ENCODE measurements around the gene POR. TPM values are rescaled to one million over a fixed set of nuclear protein-coding genes. Genes with fewer than 3 reads are reported as not detected.

The POR gene
- total and polyA plus RNA-seq, 2 donors (not counting 1 experiment from before 2014, with no cell fraction given), result 68.4 to 78.4 TPM

DNA sequence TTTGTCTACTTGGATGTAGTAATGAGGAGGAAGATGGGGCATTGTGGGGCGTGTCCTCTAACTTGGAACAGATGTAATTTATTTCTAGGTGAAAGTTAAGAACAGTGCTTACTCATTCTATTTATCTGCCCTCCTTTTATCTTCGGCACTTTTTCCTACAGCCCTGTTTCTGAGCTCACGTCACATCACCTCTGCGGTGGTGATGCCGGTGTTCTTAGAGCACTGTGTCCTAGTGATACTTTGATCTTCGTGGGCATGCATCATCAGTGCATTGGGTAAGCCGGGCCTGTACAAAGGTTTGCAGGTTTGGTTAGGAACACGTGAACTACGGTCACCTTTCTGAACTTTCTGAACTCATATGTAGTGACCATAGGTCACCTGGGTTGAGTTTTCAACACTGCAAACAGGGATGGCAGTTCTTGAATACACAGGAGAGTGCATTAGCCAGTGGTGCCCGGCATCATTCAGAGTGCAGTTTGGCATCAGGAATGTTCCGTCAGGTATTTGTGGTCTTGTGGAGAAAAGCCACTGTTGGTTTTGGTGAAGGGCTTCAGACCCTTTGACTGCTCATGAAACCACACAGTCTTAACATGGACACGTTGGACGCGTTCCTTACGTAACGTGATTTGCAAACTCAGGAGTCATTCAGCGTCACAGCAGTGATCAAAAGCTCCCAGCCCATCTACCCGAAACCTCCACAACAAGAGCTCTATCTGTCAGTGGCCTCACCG is 5.6 kb downstream of the POR start:
- H3K9ac ChIP-seq (ENCODE audit: low read length), result no peak overlapping the region
- ATAC-seq (ENCODE audit: low read depth) (no peak), DNase-seq (no peak)
- H3K9me3 ChIP-seq (ENCODE audit: control extremely low read depth in 1 of 3, control insufficient read depth in 2 of 3, insufficient read depth in 1 of 3, low read length in 2 of 3), result no peaks in the 10 kb centered on the region
- intact Hi-C loops (cut with micrococcal nuclease), result no loop called here
- H3K27ac ChIP-seq (ENCODE audit: low read length in 2 of 2), result no peak overlapping the region
- no peak overlapping the region for H3K4me3 Mint-ChIP-seq
- peaks cover 85% of the 10 kb centered on the region for H3K79me2 ChIP-seq (ENCODE audit: control insufficient read depth, insufficient read depth, low read length)
- no peak overlapping the region for H3K4me3 ChIP-seq (ENCODE audit: control extremely low read depth in 1 of 5, extremely low read depth in 1 of 5, insufficient read depth in 1 of 5, low read depth in 2 of 5, low read length in 4 of 5)
- H4K20me1 ChIP-seq (ENCODE audit: control insufficient read depth, insufficient read depth, low read length, poor library complexity, severe bottlenecking), result peaks cover 24% of the 10 kb centered on the region
- no peaks in the 10 kb centered on the region for H3K36me3 ChIP-seq (replicated peaks in 1 of 2; ENCODE audit: control extremely low read depth in 1 of 2, control insufficient read depth in 1 of 2, extremely low read depth in 1 of 2, insufficient read depth in 2 of 2, low read length in 1 of 2)
- H3K27ac Mint-ChIP-seq, result no peak overlapping the region
- WGBS (ENCODE audit: insufficient coverage), result 94% methylated on average over 18 of the region's 19 CpGs
- TF ChIP-seq, protein P1, sequence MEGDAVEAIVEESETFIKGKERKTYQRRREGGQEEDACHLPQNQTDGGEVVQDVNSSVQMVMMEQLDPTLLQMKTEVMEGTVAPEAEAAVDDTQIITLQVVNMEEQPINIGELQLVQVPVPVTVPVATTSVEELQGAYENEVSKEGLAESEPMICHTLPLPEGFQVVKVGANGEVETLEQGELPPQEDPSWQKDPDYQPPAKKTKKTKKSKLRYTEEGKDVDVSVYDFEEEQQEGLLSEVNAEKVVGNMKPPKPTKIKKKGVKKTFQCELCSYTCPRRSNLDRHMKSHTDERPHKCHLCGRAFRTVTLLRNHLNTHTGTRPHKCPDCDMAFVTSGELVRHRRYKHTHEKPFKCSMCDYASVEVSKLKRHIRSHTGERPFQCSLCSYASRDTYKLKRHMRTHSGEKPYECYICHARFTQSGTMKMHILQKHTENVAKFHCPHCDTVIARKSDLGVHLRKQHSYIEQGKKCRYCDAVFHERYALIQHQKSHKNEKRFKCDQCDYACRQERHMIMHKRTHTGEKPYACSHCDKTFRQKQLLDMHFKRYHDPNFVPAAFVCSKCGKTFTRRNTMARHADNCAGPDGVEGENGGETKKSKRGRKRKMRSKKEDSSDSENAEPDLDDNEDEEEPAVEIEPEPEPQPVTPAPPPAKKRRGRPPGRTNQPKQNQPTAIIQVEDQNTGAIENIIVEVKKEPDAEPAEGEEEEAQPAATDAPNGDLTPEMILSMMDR (IDR thresholded peaks at IDR 0.05), result no peak
- no peak for TF ChIP-seq EZH2 (IDR thresholded peaks at IDR 0.05; ENCODE audit: borderline replicate concordance, insufficient read depth, low read depth, low read length, poor library complexity, severe bottlenecking)
- no peaks in the 10 kb centered on the region for H3K27me3 ChIP-seq (replicated peaks in 1 of 4; ENCODE audit: control extremely low read depth in 1 of 4, control insufficient read depth in 3 of 4, insufficient read depth in 4 of 4, low read length in 3 of 4)
- no peaks in the 10 kb centered on the region for H3K27me3 Mint-ChIP-seq
- CTCF ChIA-PET, result no interaction called here
- no peak overlapping the region for H3K4me2 ChIP-seq (replicated peaks; ENCODE audit: low read depth, low read length, poor library complexity, severe bottlenecking)
- H3K4me1 ChIP-seq (ENCODE audit: control insufficient read depth in 2 of 2, insufficient read depth in 2 of 2, low read length in 2 of 2), result peaks cover 11 to 16% of the 10 kb centered on the region in 2 donors
- H2AFZ ChIP-seq (ENCODE audit: insufficient read depth, low read depth, low read length, poor library complexity, severe bottlenecking), result no peak overlapping the region
- H3K9me3 Mint-ChIP-seq (ENCODE audit: insufficient read depth), result no peaks in the 10 kb centered on the region
- peaks cover 38% of the 10 kb centered on the region for H3K4me1 Mint-ChIP-seq
- POLR2A ChIA-PET, result interaction anchor here (0.6 kb wide), 1 partner anchor 355 kb away, joined by 7 read pairs; no protein-coding TSS in a partner anchor

DNA sequence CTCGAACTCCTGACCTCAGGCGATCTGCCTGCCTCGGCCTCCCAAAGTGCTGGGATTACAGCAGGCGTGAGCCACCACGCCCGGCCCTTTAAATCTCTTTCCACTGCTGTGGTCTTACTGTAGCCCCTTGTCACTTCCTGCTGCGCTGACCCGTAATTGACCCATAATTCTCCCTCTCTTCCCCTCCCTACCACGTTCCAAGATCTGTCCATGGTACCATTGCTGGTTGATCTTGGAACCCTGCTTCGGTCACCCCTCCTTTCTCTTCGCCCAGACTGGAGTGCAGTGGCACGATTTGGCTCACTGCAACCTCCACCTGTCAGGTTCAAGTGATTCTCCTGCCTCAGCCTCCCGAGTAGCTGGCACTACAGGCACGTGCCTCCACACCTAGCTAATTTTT is 6.5 kb downstream of the POR start:
- H3K9me3 Mint-ChIP-seq (ENCODE audit: insufficient read depth), result no peaks in the 10 kb centered on the region
- no peak overlapping the region for H3K4me3 ChIP-seq (ENCODE audit: control extremely low read depth in 1 of 5, extremely low read depth in 1 of 5, insufficient read depth in 1 of 5, low read depth in 2 of 5, low read length in 4 of 5)
- no peak overlapping the region for H3K4me2 ChIP-seq (replicated peaks; ENCODE audit: low read depth, low read length, poor library complexity, severe bottlenecking)
- WGBS (ENCODE audit: insufficient coverage), result 94% methylated on average over 10 of the region's 14 CpGs
- intact Hi-C loops (cut with micrococcal nuclease), result no loop called here
- peaks cover 27% of the 10 kb centered on the region for H4K20me1 ChIP-seq (ENCODE audit: control insufficient read depth, insufficient read depth, low read length, poor library complexity, severe bottlenecking)
- peaks cover 30% of the 10 kb centered on the region for H3K4me1 Mint-ChIP-seq
- H3K27ac Mint-ChIP-seq, result no peak overlapping the region
- H3K79me2 ChIP-seq (ENCODE audit: control insufficient read depth, insufficient read depth, low read length), result peaks cover 85% of the 10 kb centered on the region
- no peak overlapping the region for H3K9ac ChIP-seq (ENCODE audit: low read length)
- ChIA-PET CTCF (no interaction called here), POLR2A (no interaction called here)
- no peak for TF ChIP-seq EZH2 (IDR thresholded peaks at IDR 0.05; ENCODE audit: borderline replicate concordance, insufficient read depth, low read depth, low read length, poor library complexity, severe bottlenecking)
- TF ChIP-seq, protein P1 (IDR thresholded peaks at IDR 0.05), result no peak
- H3K4me1 ChIP-seq (ENCODE audit: control insufficient read depth in 2 of 2, insufficient read depth in 2 of 2, low read length in 2 of 2), result peaks cover 3 to 7% of the 10 kb centered on the region in 2 donors
- H3K27me3 Mint-ChIP-seq, result no peaks in the 10 kb centered on the region
- no peak overlapping the region for H3K4me3 Mint-ChIP-seq
- DNase-seq (no peak), ATAC-seq (ENCODE audit: low read depth) (no peak)
- H3K27me3 ChIP-seq (replicated peaks in 1 of 4; ENCODE audit: control extremely low read depth in 1 of 4, control insufficient read depth in 3 of 4, insufficient read depth in 4 of 4, low read length in 3 of 4), result no peaks in the 10 kb centered on the region
- no peaks in the 10 kb centered on the region for H3K36me3 ChIP-seq (replicated peaks in 1 of 2; ENCODE audit: control extremely low read depth in 1 of 2, control insufficient read depth in 1 of 2, extremely low read depth in 1 of 2, insufficient read depth in 2 of 2, low read length in 1 of 2)
- H2AFZ ChIP-seq (ENCODE audit: insufficient read depth, low read depth, low read length, poor library complexity, severe bottlenecking), result no peak overlapping the region
- H3K9me3 ChIP-seq (ENCODE audit: control extremely low read depth in 1 of 3, control insufficient read depth in 2 of 3, insufficient read depth in 1 of 3, low read length in 2 of 3), result no peaks in the 10 kb centered on the region
- no peak overlapping the region for H3K27ac ChIP-seq (ENCODE audit: low read length in 2 of 2)
